NK-92 (cell line): Measurements from ENCODE around the gene EIF4G3.
"Not testable (repeated sequence)": the region's sequence is repeated elsewhere in the genome, so short reads cannot be mapped to it uniquely, and the experiment has no call there.

ENCODE experiments used
- DNase-seq: peaks from one replicate; lab custom pipeline; 2025; ENCODE audit not compliant: unreplicated experiment; lab: John Stamatoyannopoulos, UW

Gene EIF4G3

DNA sequence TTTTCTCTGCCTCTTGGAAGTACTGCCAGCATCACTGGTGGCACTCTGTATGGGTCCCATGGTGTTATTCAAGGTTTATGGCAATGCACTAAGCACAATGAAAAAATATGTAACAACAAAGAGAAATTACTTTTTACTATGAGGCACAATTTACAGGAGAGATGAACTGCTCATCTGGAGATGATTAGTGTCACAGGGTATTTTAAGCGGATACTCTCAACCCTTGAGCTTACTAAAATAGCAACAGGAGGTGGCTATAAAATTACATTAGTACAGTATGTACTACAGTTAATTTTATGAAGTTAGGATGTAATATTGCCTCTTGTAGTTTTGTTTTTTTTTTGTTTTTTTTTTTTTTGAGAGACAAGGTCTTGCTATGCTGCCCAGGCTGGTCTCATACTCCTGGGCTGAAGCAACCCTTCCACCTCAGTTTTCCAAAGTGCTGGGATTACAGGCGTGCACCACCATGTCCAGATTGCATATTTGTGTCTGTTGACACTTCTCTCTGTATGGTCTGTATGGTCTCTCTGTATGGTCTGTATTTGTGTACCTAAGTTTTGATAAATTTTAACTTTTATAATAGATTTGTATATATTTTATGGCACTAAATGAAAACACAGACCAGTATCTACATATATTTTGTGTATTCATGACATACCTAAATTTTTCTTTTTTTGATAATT lies 214.0 kb downstream of the EIF4G3 start:
- no peak for DNase-seq

DNA sequence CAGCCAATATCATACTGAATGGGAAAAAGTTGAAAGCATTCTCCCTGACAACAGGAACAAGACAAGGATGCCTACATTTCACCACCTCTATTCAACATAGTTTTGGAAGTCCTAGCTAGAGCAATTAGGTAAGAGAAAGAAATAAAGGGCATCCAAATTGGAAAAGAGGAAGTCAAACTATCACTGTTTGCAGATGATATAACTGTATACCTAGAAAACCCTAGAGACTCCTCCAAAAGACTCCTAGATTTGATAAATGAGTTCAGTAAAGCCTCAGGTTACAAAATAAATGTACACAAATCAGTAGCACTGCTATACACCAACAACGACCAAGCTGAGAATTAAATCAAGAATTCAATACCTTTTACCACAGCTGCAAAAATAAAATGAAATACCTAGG lies 218.3 kb downstream of the EIF4G3 start:
- DNase-seq = no peak

DNA sequence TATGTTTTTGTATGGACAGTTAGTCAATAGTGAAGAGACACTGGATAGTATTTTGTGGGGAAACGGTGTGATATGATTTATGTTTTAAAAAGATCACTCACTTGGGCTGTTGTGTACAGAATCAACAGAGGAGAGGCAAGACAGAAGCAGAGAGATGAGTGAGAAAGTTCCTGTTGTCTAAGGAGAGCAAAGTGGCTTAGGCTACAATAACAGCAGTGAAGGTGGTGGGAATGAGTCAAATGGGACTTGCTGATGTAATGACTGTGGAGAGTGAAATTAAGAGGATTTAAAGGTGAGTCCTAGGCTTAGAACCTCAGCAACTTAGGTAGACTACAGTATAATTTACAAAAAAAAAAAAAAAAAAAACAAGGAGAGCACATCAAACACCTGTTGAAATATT lies 220.4 kb downstream of the EIF4G3 start:
- DNase-seq = no peak

DNA sequence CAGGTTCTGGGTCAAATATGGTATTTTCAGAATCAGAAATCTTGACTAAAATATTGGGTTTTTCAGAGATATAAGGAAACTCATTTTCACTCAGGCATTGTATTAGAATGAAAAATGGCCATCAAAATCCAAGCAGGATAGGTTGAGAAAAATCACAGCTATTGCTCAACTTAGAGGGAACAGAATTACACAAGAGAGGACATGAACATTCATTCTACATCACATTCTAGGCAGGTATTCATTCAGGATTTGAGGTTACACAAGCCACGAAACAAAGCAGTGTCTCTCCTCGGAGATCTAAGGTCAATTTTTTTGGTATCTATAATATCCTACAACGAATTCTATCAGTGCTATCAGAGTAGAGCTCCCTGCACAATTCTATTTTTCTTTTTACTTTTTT lies 226.0 kb downstream of the EIF4G3 start:
- no peak for DNase-seq

DNA sequence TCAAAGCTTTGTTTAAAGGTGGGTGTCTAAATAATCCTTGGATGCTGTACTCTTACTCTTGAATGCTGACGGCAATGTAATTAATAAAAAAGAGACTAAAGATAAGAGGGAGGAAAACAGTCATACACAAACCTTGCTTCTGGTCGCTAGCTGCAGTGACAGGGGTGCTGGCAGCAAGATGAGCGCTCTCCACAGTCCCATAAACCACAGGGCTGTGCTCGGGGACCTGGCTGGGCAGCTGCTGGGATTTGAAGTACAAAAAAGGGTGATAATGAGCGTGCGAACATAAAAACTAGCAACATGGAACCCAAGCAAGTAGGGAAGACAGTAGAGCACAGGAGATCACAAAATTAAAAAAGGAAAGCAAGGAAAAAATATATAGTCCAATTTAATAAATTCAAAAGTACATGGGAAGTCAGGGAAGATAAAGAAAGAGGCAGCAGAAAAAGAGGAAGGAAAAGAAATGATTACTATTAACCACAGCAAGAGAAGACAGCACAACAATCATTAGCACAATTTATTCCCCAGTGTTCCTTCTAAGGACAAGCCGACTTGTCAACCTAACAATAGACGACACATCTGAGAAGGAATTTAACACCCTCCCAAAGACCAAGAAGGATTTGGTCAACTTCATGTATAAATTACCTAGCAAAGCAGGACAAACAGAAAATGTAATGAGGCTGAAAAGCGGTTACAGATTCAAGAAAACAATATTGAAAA lies 226.7 kb downstream of the EIF4G3 start:
- DNase-seq = no peak

DNA sequence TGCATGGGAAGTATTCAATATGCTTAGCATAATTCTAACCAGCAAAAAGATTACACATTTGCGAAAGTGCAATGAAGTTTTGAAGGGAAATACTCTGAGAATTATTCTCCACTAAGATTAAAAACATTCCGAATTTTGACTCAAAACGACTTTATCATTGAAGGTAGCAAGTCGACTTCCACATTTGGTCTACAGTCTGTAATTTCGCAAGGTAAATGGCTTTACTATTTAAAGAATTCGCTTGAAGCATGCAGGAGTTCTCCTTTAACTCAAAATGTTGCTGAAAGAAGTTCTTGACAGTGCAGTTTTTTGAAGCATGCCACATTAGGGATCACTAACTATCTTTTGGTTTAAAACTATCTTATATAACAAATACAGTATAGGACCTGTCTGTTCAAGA lies 228.6 kb downstream of the EIF4G3 start:
- no peak for DNase-seq

DNA sequence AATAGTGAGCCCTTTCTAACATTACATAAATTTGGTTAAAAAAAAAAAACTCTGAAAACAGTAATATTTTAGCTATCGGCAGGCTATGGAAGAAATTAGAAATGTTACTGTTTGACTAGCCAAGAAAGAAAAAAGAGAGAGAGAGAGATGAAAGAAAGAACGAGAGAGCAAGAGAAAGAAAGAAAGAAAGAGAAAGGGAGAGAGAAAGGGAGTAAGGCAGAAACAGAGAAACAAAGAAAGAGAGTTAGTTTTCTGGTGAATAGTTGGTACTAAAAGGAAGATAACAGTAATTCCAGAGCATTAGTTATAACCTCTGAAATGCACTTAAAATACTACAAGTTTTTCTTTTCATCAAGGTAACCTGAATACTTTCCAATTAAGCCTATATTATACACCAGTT lies 229.3 kb downstream of the EIF4G3 start:
- DNase-seq = no peak

DNA sequence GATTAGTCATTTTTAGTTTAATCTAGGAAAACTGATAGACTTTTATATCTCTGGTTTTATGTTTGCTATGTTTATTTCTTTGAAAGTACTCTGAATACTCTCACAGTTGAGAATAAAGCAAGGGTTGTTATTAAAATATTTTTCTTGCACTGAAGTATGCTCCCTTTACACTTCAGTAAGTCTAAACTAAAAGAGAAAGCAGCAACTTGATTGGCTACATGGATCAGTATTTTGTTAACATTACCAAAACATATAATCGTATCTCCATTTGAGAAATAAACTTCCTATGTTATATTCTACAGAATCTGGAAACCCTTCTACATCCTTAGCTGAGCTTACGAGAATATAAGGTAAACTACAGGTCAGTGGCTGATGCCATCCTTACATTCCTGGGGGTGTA lies 240.1 kb downstream of the EIF4G3 start:
- DNase-seq = no peak

DNA sequence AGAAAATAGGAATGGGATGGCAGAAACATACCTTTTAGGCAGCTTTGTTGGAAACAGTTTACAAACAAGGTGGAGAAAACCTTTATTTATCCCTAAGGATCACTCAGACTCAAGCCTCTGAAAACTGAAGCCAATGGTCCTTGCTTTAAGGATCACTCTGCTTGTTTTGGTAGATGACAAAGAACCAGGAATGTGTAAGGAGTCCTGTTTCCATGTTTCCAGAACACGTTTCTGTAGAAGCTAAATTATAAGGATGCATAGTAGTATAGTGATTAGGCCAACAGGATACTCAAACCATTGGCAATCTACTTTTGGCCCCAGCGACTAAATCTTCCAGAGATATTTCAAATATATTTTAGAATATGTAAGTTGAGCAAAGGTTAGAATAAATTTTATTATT lies 240.5 kb downstream of the EIF4G3 start:
- DNase-seq = no peak

DNA sequence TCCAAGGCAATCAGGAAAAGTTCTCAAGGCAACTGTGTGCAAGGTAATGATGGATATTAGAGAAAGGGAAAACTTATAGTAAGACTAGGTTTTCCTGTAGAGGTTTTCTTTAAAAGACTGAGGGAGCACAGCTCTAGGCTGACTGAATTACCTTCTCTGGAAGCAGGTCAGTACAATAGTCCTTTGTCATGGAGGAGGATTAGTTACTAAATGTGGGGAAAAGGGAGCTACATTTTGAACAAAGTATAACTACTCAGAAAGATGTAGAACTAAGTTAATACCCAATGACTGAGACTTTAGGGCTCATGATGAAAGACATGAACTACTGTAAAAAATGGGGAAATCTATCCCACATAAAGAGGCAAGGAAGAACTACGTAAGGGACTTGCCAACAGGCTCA lies 241.0 kb downstream of the EIF4G3 start:
- no peak for DNase-seq

DNA sequence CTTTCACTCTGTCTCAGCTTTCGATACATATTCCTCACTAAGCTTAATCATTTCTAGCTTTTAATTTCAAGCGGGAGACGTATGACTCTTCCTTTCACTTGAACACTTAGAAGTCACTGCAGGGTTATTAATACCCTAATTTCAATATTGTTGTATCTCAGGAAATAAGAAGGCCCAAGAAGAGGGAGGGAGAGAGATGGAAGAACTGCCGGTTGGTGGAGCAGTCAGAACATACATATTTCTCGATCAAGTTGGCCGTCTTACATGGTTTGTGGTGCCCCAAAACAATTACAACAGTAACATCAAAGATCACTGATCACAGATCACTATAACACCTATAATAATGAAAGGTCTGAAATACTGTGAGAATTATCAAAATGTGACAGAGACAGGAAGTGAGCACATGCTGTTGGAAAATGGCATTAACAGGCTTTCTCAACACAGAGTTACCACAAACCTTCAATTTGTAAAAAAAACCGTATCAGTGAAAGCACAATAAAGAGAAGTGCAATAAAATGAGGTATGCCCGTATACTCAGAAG lies 244.2 kb downstream of the EIF4G3 start:
- DNase-seq = no peak

DNA sequence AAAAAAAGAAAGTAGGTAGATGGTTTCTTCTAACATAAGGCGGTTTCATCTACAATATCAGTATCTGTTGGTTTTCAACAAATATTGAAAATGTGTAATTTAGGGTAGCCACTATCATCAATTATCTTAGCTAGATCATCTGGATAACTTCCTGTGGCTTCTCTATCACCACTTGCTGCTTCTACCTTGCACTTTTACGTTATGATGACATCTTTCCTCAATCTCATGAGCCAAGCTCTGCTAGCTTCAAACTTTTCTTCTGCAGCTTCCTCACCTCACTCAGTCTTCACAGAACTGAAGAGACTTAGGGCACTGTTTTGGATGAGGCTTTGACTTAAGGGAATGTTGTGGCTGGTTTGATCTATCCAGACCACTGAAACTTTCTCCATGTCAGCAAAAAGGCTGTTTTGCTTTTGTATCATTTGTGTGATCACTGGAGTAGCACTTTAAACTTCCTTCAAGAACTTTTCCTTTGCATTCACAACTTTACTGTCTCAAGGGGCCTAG lies 244.7 kb downstream of the EIF4G3 start:
- no peak for DNase-seq

DNA sequence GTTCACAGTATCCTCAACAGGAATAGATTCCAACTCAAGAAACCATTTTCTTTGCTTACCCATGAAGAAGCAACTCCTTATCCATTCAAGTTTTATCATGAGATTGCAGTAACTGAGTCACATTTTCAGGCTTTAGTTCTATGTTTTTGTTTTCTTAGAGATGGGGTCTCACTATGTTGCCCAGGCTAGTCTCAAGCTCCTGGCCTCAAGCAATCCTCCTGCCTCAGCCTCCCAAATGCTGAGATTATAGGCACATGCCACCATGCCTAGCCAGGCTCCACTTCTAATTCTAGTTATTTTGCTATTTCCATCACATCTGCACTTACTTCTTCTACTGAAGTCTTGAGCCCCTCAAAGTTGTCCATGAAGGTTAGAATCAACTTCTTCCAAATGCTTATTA lies 246.3 kb downstream of the EIF4G3 start:
- no peak for DNase-seq

DNA sequence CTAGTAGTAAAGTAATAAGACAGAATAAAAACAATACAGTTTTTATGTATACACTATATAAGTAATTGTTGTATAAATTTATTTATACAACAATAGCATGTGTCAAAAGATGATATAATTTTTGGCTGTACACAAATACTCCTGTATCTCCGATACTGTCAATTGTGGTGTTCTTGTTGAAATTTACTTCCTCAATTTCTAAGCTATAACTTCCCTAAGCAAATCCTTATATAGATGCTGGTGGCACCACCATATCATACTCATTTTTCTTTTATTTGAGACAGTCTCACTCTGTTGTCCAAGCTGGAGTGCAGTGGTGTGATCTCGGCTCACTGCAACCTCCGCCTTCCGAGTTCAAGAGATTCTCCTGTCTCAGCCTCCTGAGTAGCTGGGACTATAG lies 248.6 kb downstream of the EIF4G3 start:
- no peak for DNase-seq

DNA sequence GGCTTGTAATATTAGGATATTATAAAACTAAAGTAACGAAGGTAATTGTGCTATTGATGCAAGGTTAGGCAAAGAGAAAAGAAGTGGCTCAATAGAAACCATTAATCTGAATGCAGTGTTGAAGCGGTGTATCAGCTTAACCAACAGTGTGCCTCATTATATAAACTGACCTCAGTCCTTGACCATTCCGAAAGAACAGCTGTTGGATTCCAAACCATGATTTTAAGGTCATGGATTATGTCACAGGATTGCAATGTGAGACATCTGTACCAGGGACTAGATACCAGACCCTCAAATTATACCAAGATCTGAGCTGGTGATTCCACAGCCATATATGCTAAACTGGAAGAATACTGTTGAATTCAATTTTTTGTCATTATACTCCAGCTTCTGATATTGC lies 255.4 kb downstream of the EIF4G3 start:
- no peak for DNase-seq

DNA sequence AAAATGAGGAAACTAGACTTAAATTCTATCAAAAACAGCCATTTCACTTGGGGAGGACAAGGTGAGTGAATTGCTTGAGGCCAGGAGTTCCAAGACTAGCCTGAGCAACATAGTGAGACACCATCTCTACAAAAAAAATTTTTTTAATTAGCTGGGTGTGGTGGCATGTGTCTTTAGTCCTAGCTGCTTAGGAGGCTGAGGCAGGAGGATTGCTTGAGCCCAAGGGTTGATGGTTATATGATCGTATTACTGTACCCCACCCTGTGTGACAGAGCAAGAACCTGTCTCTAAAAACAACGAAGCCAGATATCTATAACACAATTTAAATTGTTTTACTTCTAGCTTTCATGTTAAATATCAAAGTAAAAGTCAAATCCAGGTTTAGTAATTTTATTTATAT lies 263.5 kb downstream of the EIF4G3 start:
- DNase-seq = no peak

DNA sequence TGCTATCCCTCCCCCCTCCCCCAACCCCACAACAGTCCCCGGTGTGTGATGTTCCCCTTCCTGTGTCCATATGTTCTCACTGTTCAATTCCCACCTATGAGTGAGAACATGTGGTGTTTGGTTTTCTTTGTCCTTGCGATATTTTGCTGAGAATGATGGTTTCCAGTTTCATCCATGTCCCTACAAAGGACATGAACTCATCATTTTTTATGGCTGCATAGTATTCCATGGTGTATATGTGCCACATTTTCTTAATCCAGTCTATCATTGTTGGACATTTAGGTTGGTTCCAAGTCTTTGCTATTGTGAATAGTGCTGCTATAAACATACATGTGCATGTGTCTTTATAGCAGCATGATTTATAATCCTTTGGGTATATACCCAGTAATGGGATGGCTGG lies 269.2 kb downstream of the EIF4G3 start:
- DNase-seq = not testable (repeated sequence)

DNA sequence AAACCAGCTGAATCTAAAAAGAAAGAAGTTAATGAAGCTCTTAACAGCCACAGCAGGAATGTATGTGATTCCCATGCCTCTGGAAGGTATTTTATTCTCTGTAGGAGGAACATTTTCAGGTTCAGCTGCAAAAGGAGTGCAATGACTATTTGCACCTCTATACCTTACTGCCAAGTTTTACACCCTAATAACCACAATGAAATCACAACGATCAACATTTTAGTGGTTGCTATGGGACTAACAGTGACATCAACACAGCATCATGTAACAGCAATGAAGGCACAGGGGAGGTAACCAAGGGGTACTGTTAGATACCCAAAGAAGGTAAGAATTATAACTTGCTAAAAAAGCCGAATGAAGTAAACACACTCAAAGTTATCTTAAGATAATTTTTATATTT lies 273.3 kb downstream of the EIF4G3 start:
- no peak for DNase-seq

DNA sequence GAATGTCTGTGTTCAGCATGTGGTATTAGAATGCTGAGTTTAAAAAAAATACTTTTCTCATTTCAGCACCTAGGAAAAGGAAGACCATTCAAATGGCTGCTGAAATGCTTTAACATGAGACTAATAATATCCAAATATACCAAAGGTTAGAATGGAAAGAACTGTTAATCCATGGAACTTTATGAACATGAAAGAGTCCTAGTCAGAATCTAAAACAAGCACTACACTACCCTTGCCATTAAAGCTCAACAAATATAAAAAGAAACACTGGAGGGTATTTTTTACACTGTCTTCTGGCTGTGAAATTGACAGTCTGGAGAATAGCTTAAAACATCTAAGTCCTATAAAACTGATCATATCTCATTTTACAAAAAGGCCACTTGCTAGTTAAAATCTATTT lies 276.6 kb downstream of the EIF4G3 start:
- DNase-seq = no peak

DNA sequence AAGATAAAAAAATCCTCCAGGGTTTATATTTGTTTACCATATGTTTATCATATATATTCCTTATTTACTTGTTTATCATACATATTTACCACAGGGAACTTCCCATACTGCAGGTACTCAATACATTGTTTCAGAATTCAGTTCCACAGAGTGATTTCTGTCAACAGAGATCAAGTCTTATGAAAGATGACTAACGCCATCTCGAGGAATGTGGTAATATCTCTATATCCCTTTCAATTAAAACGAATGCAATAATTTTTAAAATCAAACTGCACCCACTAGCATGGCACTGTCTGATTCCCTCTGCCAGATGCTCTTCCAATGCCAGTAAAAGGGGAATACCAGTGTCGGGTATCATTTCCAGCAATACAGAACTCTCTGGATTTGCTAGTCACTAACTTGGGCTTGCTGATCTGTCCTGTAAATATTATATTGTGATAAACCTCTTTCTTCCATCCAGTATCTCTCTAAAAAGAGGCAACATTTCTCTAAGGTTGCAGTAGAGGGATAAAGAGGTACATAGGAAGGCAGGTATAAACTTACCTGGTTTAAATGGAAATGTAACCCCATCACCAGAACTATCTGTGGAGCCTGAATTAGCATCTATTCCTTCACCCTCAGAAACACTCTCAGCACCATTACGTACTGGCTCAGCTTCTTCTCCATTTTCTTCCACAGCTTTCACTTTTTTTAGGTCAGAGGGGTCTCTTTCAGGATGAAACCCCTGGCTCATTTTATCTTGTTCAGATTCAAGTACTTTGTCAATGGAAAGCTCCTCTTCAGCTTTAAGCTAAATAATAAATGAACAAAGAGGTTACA lies 277.3 kb downstream of the EIF4G3 start:
- DNase-seq = no peak

DNA sequence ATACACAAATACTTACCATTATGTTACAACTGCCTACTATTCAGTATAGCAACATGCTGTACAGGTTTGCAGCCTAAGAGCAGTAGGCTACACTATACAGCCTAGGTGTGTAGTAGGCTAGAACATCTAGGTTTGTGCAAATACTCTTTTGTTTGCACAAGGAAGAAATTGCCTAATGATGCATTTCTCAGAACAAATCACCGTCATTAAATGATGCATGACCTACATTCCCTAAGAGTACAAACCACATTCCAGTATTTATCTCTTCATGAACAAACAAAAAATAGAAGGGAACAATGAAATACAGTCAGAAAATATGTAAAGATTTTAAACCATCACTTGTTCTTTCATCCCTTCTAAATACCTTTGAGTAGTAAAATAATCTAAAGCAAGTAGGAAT lies 279.9 kb downstream of the EIF4G3 start:
- DNase-seq = no peak

DNA sequence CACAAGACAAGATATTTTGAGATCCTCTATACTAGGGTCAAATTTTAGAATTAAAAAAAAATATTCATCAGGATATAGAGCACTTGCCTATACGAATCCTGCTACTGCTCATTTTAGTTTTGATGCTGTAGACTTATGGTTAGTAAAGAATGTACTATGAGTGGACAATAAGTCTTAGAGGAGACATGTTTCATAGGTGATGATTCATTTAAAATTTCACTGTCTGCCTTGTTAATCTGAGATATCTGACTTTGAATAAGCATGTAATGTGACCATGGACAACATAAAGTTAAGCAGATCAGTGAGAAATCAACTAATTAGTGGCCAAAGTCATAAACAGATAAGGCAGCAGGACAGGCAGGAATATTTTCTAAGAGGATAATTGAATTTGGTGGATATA lies 282.8 kb downstream of the EIF4G3 start:
- no peak for DNase-seq
